Measurements from ENCODE around the gene NEMP2.
"Not testable (repeated sequence)": the region's sequence is repeated elsewhere in the genome, so short reads cannot be mapped to it uniquely, and the experiment has no call there.

The NEMP2 gene

GRCh38 chr2:190488516-190489233, 45.8 kb downstream of the NEMP2 start:
- DNase-seq, result no peak

- no peak for DNase-seq
These were observed 48.4 kb downstream of the NEMP2 start for GRCh38 chr2:190486037-190486623.

DNA sequence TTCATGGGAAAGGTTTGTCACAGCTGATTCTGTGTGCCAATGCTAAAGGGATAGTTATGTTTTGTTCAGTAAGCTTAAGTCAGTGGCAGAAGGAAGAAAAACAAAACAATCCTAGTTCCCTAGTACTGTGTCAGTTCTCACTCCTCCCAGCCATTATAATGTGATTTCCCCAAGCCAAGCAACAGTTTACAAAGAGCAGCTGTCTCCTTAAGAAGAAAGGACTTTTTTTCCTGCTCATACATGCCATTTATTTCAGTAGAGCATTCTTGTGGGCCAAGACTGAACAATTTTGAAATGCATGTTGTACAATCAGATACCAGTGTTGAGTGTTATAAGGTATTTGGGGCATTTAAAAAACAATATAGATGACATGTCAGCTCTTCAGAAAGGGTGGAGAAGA, 52.1 kb downstream of the NEMP2 start:
- no peak for DNase-seq

GRCh38 chr2:190481339-190481738, 53.2 kb downstream of the NEMP2 start:
- no peak for DNase-seq

- DNase-seq, result no peak
These were observed 55.8 kb downstream of the NEMP2 start for GRCh38 chr2:190478572-190479195.

- DNase-seq, result no peak
These were observed 56.7 kb downstream of the NEMP2 start for GRCh38 chr2:190477661-190478454.

- DNase-seq, result no peak
These were observed 64.2 kb downstream of the NEMP2 start for GRCh38 chr2:190470256-190470826.

GRCh38 chr2:190469771-190470170, 64.8 kb downstream of the NEMP2 start:
- no peak for DNase-seq

DNA sequence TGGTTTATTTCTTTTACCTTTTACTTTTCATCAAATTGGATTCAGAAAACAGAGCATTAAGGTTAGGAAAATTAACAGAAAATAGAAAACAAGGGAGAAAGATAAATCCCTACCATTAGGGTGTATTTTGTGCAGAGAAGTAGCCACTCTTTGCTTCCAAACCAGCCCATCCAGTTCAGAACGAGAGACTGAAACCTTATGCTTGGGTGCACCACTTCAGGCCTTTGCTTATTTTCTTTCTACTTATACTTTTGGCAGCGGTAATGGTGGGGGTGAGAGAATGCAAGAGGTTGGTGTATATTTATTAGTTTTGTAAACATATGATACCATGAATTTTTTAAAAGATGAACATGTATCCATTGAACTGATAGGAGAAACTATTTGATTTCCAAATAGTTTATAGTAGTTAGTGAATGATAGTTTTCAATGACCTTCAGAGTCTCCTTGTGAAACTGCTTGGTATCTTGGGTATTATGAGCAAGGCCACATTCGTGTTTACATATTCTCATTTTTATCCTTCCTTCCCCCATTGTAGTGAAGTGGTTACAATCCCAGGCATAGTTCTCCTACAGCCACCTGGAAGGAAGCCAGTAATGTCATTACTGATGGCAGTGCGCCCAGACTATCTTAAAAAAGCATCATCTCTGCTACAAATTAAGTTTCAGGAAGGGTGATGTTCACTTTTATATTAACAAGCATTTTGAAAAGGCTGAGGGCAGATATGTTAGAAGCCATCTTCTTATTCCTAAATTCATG, 65.5 kb downstream of the NEMP2 start:
- no peak for DNase-seq

GRCh38 chr2:190468354-190468753, 66.2 kb downstream of the NEMP2 start:
- DNase-seq, result not testable (repeated sequence)

DNA sequence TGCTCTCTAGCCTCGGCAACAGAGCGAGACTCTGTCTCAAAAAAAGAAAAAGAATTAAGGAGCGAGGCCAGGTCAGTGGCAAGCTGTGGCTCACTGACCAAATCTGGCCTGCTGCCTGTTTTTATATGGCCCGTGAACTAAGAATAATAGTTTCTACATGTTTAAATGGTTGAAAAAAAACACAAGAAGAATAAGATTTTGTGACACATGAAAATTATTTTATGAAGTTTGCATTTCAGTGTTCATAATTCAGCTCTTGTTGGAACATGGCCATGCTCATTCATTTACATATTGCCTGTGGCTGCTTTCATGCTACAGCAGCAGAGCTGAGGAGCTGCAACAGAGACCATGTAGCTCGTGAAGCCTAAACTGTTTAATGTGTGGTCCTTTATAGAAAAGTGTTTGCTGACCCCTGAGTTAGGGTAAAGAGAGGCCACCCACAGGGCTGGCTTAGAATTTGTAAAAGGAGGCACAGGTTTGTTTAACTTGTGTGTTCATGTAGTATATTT, 66.9 kb downstream of the NEMP2 start:
- no peak for DNase-seq

- no peak for DNase-seq
These were observed 67.6 kb downstream of the NEMP2 start for GRCh38 chr2:190466819-190467446.

DNA sequence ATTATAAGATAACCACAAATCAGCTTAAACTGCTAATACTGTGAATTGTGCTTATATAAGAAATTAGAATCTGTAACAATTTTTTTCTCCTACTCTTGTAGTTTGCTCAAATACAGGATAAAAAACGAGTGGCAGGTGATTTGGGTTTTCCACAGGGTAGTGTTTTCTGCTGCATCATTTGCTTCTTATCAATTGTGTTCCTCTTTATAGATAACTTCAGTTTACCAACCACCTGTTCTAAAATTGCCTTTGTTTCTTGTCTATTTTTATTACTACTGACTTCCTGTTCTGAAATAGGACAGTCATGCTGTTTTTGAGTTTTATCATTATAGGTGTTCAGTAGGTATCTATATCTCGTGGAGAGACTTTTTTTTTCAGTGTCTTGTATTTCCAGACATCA, 69.5 kb downstream of the NEMP2 start:
- no peak for DNase-seq

DNA sequence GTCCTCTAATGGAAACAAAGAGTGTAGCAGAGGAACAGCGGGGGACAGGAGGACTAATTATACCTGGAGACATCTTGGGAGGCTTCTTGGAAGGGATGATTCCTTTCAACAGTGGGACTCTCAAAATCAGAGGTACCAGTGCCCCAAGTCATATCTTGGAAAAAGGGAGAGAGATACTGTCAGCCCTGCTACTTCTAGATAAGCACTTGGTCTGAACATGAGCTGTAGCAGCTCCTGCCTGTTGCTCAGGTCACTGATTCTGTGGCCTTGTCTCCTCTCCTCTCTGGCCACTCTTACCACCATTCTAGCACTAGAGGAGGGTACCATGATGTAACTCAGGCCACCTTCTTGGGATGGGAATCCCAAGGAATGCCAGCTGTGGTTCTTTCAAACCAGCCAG, 71.9 kb downstream of the NEMP2 start:
- DNase-seq, result no peak

DNA sequence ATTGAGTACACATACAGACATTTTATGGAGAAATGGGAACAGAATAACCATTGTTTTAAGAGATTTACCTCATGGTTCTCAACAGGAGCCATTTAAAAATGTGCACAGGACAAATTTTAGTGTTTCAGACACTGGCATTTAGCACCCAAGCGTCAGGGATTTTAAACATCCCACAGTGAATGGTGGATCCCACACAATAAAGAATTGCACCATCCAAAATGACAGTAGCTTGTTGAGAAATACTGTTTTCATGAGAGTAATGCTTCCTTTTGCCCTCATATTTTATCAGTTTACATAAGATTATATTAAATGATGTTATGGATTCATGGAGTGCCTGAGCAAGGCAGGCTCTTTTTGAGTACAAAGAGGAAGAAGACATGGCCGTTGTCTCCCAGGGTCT, 72.3 kb downstream of the NEMP2 start:
- no peak for DNase-seq

GRCh38 chr2:190460487-190460886, 74.0 kb downstream of the NEMP2 start:
- DNase-seq, result no peak

DNA sequence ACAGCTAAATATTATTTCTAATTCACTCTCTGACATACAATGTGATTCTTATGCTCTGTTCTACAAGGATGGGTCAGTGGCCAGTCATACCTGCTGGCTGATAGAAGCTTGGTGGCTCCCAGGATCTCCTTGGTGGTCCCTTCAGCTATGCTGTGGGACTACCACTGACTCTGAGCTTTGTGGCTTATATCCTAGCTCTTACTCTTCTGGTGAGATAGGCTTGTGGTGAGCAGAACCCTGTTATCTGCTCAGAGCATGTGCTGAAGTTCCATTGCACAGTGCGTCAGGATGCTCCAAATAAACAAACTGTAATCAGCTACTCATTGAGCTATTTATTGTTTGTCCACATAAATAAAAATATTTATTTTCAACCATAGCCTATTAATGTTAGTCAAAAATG, 74.6 kb downstream of the NEMP2 start:
- no peak for DNase-seq

- no peak for DNase-seq
These were observed 76.0 kb downstream of the NEMP2 start for GRCh38 chr2:190458352-190459107.

DNA sequence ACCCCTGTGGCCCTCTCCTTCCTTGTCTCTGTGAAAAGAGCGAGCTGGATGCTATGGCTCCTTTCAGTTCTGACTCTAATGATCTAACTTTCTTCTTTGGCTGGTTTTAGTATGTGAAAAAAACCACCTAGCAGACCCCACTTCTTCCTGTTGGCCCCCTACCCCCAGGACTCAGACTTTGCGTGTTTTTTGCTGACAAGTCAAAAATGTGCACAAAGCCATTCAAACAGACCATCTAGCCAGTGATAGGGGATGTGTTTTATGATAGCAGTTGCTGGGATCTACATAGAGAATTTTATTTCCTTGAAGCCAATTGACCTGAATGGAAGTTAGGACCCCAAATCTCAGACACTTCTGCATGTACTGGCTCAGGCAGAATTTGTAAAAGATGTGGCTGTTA, 77.3 kb downstream of the NEMP2 start:
- no peak for DNase-seq

GRCh38 chr2:190456833-190457232, 77.7 kb downstream of the NEMP2 start:
- DNase-seq, result no peak
